GM21526 (cell line): ENCODE measurements around the gene UBE2G2.
A peak's percentile ranks its signal among the peaks of the same experiment; 100 is the strongest.
"Not testable (repeated sequence)": the region's sequence is repeated elsewhere in the genome, so short reads cannot be mapped to it uniquely, and the experiment has no call there.

Source experiments
- ATAC-seq: cut with Tn5 transposase; IDR thresholded peaks from one replicate; pipeline ENCODE4 v1.9.1; 2021; ENCODE audit warnings: moderate library complexity; ENCODE audit not compliant: unreplicated experiment, low FRiP score

UBE2G2 gene

GRCh38 chr21:44836666-44837471 is 35.2 kb upstream of the UBE2G2 start:
- no peak for ATAC-seq

- no peak for ATAC-seq
Observed at GRCh38 chr21:44836349-44836665, 34.7 kb upstream of the UBE2G2 start.

DNA sequence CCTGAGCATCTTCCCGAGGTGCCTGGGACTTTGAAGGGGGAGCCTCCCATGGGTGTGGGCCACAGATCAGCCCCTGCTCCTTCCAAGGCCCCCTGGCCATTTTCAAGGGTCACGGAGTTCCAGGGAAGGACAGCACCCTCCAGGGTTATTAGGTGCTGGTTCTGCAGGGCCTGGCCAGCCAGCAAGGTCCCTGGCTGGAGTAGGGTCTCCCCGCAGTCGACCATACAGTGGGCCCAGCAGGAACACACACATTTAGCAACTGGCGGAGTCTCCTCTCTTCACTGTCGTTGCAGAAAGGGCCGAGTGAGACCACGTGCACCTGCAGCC is 34.0 kb upstream of the UBE2G2 start:
- ATAC-seq, result no peak

GRCh38 chr21:44834951-44835646 is 33.5 kb upstream of the UBE2G2 start:
- no peak for ATAC-seq

DNA sequence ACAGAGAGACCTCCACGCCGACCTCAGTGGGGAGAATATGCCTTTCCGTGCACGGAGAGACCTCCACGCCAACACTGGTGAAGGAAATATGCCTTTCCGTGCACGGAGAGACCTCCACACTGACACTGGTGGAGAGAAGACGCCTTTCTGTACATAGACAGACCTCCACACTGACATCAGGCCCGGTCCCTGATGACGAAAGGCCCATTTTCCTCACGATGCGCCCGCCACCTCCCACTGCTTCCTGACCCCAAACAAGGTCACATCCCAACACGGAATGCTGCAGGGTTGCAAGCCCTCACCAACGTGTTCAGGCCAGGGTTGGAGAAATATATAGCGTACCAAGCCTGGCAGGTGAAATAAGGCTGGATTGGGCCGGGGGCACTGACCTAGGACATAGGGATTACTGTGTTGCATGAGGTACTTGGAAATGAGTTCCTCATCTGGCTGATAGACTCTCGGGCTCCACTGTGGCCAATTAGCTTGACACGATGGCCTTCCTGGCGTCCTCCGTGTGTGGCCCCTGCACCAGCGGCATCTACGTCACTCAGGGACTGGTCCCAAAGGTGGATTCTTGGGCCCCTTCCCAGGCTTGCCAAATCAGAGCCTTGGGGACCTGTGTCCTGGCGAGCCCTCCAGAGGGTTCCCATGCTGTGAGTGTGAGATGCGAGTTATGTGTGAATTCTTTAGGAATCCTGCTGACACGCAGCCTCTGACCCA is 32.8 kb upstream of the UBE2G2 start:
- no peak for ATAC-seq

DNA sequence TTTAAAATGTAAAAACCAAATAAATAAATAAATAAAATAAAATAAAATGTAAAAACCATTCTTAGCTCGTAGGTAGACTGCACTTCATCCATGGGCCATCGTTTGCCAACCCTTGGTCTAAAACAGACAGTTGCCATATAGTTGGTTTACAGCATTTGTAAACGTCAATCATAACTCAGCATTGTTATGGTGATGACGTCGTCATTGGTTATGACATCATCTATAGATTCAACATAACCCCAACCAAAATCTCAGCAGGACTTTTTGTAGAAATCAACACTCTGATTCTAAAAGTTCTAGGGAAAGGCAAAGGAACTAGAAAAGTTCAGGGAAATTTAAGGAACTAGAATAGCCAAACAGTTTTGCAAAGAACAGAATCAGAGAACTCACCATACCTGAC is 32.0 kb upstream of the UBE2G2 start:
- ATAC-seq, result no peak

DNA sequence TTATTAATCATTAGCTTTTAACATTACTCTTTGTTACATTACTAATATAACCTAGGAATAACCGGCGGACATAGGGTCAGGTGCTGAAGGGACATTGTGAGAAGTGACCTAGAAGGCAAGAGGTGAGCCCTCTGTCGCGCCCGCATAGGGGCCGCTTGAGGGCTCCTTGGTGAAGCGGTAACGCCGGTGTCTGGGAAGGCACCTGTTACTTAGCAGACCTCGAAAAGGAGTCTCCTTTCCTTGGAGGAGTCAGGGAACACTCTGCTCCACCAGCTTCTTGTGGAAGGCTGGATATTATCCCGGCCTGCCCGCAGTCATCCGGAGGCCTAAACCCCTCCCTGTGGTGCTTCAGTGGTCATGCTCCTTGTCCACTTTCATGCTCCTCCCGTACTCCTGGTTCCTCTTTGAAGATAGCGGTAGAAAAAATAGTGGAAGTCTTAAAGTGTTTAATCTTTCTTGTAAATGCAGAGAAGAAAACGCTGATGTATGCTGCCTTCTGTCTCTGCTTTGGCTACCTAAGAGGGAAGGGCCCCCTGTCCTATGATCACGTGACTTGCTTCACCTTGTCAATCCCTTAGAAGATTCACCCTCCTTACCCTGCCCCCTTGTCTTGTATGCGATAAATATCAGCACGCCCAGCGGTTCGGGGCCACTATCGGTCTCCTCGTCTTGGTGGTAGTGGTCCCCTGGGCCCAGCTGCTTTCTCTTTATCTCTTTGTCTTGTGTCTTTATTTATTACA is 31.1 kb upstream of the UBE2G2 start:
- not testable (repeated sequence) for ATAC-seq

- ATAC-seq, result no peak
Observed at GRCh38 chr21:44831227-44831860, 29.7 kb upstream of the UBE2G2 start.

DNA sequence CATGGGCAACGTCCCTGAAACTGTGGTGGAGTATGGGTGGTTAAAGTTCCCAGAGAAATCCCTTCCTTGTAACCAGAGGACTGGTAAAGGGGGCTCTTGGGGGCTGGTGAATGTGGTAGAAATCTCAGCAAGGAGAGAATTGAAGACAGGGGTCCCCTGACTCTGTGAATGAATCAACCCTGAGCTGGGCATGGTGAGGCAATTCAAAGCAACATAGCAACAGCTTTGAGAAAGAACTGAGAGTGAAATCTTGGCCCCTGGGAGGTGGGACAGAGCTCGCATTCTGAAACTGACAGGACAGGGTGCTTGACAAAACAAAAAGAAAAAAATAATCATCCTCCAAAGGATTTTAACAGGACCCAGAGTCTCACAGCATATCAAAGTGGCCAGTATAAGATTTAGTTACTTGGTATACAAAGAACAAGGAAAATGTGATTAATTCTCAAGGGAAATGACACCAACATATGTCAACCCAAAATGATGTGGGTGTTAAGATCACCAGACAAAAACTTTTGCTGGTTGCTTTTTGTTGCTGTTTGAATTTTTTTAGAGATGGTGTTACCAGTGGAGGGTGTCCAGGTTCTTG is 28.0 kb upstream of the UBE2G2 start:
- ATAC-seq, result no peak

- no peak for ATAC-seq
Observed at GRCh38 chr21:44828362-44829056, 26.9 kb upstream of the UBE2G2 start.

- no peak for ATAC-seq
Observed at GRCh38 chr21:44823179-44823660, 21.6 kb upstream of the UBE2G2 start.

GRCh38 chr21:44822484-44823178 is 21.0 kb upstream of the UBE2G2 start:
- no peak for ATAC-seq

GRCh38 chr21:44820851-44821250 is 19.2 kb upstream of the UBE2G2 start:
- no peak for ATAC-seq

GRCh38 chr21:44819283-44820243 is 17.9 kb upstream of the UBE2G2 start:
- ATAC-seq, result no peak

- ATAC-seq, result no peak
Observed at GRCh38 chr21:44818640-44819011, 17.0 kb upstream of the UBE2G2 start.

DNA sequence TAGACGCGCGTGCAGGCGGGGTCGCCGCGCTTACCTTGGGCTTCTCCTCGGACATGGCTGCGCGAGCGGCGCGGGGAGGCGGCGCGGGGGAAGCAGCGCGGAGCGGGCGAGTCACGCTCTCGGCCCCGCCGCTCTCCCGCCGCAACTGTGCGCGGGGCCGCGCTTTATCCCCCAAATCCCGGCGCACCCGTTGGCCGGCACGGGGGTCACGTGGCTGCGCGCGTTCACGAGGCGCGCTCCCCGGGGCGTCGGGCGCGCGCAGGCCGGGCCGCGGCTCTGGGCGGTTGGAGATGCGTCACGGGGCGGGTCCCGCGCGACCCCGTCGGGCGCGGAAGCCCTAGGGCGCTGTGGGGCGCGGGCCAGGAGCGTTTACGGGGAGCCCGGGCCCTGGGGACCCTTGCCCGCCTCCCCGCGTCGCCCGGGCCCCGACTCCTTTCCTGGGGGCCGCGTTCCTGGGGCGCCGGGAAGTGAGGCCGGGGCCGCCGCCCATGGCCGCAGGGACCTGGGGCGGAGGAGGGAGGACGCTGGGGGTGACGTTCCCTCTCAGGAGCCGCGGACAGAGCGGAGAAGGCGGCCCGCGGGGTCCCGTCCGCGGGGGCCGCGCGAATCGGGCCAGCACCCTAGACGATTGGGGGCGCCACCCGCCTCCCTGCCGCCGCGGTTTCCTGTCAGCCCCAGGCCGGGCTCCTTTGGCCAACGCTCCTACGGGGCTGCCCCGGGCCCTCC is 16.5 kb upstream of the UBE2G2 start, which contains the start of gene SUMO3:
Gene SUMO3, minus strand, starts transcription at position 149 of the 726 bp plus-strand sequence. Its CDS starts 94 bp downstream, at position 55.
- ATAC-seq, result peak; percentile 40

- ATAC-seq, result peak; percentile 67
Observed at GRCh38 chr21:44817506-44817880, 15.9 kb upstream of the UBE2G2 start.
